Stimulated activated CD4-positive, alpha-beta T cell treated with anti-CD3 and anti-CD28 coated beads, Interleukin-12 subunit alpha, Interleukin-12 subunit beta, amount 100 ng/mL, for 24 hours (primary cell): ENCODE data around the gene ACSL5.
"Not testable (repeated sequence)": the region's sequence is repeated elsewhere in the genome, so short reads cannot be mapped to it uniquely, and the experiment has no call there.

ENCODE experiments used
- DNase-seq, 2 experiments: peaks; one replicate each; pipeline ENCODE4 v3.0.0-alpha.2; 2020; ENCODE audit warnings: low read depth in 2 of 2

Gene ACSL5

DNA sequence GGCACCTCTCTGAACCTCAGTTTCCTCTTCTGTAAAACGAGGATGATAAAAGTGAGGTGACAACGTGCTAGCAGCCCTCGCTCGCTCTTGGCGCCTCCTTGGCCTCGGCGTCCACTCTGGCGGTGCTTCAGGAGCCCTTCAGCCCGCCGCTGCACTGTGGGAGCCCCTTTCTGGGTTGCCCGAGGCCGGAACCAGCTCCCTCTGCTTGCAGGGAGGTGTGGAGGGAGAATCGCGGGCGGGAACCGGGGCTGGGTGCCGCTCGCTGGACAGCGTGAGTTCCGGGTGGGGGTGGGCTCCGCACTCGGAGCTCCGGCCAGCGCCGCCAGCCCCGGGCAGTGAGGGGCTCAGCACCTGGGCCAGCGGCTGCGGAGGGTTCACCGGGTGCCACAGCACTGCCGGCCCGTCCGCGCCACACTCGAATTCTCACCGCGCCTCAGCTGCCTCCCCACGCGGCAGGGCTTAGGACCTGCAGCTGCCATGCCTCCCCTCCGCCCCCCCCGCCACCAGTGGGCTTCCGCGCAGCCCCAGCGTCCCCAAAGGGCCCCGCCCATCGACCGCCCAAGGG lies 24.3 kb upstream of the ACSL5 start:
- no peak for DNase-seq

DNA sequence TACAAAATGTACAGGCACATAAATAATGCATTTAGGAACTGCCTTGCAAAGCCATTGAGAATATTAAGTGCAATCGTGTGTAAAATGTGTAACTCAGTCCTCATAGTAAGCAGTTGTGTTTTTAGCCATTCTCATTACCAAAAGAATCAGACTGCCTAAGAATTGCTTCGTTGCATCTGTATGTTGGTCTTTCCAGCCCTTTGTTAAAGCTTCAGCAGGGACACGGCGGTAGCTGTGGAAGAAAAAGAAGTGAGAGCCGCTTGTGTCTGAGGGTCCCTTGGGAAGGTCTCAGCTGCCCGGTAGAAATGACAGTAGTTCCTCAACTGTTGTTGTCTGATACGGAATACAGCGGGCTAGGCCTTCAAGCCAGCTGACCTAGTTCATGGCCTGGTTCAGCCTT lies 22.8 kb upstream of the ACSL5 start:
- DNase-seq = no peak

DNA sequence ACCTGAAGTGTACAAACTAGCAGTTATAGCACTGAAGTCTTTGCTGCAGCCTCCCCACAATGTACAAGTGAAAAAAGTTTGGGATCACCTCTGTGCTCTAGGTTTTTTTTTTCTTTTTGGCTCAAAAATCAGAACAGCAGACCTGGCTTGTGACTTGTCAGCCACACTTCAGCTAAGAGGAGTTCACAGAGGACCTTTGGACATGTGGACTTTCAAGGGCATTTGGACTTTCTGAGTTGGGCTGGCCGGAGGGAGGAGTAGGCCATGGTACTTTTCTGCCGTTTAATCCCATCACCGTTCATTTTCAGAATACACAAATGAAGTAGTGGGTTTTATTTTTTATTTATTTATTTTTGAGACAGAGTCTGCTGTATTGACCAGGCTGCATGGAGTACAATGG lies 21.9 kb upstream of the ACSL5 start:
- no peak for DNase-seq

DNA sequence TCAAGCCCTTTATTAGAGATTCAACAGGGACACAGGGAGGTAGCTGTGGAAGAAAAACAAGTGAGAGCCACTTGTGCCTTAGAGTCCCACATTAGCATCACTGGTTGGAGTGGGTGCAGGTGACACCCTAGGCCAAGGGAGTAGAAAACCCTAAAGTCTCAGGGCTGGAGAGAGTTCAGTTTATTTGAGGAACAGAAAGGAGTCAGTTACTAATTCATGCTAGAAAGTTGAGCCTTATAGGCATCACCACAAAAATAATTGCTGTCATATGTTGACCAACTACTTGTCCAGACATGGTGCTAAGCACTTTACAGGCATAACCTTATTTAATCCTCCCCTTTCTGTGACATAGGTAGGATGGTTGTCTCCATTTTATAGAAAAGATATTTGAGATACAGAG lies 20.9 kb upstream of the ACSL5 start:
- DNase-seq = no peak

DNA sequence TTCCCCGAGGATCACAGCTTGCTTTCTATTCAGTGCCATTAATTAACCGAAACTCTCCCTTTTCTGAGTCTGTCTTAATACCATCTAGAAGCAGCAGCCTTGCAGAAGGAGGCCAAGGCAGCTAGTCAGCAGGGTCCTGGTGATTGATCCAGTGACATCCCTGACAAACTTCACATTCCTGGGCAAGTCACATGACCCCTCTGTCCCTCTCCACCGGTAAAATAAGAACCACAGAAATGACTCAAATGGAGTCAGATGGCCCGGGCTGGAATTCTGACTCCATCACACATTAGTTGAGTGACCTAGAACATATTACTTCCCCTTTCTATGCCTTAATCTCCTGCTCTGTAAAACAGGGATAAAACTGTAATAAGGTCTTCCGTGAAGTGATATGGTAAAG lies 17.2 kb upstream of the ACSL5 start:
- no peak for DNase-seq

DNA sequence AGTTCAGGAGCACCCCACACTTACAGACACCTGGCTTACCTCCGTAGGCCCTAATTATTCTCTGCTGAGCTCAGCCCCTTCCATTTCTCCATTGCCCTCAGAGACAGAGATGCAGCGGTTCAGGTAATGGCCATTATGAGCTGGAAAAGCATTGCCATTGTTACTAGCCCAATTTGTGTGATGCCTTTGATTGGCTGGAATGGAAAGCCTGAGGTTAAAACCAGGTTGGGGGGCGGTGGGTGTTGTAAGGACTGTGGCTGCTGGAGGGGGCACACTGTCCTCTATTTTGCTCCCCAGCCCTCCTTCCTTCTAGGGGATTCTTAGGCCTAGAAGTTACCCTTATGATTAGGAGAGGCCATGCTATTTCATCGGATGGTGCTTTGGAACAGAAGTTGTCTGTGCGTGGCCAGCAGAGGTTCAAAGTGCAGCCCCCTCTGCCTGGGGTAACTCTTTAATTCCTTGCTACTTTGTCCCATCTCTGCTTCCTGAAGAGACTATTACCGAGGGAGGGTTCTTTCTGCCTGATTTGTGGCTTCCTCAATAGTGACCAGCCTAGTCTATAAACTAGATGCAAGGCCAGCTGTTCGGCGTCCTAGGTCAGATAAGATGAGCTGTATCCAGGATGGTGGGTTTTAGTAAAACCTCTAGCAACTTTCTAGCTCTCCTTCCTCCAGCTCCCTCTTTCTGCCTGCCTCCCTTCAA lies 14.2 kb upstream of the ACSL5 start:
- no peak for DNase-seq

DNA sequence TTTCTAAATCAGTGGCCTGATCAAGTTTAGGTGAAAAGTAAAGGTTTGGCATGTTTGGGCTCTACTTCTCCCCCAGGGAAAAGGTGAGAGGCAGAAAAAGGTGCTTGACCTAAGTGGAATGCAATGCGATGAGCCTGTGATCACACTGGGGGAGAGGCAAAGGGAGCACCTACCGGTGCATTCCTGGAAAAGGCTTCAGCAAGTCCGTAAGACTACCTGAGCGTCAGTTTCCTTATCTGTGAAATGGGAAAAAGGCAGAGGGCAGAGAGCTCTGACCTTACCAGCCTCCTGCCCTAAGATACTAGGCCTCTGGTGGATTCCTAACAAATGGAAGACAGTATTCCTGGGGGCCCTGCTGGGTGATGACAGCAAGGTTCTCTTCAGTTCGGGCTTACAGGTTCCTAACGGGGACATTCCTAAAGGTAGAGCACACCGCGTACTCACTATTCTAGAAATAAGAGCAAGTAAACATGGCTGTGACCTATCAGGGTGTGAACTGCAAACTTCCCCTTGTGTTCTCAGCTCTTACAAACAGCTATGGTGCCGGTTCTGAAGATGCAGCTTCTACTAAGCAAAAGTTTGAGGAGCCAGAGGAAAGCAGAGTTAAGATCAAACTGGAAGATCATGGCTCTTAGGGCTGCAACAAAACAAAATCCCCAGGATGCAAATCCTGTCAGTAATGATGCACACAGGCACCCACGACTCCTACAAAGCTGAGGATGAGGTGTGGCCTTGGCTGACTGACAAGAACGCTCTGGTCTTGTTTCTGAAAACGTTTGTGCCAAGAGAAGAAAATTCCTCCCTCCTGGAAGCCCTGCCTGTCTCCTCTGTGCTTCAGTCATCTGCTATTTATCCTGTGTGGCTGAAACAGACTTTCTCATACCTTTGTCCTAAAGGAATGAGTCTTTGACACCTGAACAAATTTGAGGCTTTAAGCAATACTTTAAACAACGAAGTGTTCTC lies 13.3 kb upstream of the ACSL5 start:
- DNase-seq = no peak

DNA sequence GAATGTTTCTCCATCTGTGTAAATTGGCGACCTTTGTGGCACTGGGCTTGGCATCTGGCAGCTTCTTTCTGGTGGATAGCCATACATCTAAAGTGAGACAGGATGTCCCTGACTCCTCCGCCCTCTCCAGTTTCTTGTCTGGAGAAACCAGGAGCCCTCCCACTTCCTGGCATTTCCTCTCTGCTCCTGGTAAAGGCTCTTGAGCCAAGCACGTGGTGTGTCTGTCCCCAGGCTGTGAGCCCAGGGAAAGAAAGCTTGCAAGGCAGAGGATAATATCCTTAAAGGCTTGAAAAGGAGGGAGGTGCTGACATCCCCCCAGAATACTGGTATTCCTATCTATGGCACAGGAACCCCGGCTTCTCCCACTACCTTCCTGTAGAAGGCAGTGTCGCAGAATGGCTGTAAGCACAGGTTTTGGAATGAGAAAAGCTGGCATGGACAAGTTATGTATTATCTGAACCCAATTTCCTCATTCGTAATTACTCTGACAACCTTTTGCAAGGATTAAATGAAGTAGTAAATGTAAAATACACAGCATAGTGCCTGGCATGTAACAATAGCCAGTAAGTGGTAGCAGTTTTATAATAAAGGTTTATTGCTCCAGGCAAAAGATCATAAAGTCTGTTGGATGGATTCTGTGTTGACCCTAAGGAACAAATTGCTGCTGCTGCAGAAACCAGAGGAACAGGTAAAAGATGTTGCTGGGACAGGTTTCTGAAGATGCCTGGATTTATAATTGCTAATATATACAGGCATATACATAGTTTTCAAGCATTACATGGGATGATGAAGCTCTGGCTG lies 11.8 kb upstream of the ACSL5 start:
- no peak for DNase-seq

DNA sequence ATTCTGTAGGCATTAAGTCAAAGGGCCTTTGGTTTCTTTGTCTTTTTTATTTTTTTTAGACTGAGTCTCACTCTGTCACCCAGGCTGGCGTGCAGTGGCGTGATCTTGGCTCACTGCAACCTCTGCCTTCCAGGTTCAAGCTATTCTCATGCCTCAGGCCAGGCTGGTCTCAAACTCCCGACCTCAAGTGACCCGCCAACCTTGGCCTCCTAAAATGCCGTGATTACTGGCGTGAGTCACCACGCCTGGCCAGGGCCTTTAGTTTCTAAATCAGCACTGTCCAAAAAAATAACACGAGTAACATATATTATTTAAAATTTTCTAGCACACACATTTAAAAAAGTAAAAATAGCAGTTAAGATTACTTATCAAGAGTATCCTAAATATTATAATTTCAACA lies 11.1 kb upstream of the ACSL5 start:
- no peak for DNase-seq

DNA sequence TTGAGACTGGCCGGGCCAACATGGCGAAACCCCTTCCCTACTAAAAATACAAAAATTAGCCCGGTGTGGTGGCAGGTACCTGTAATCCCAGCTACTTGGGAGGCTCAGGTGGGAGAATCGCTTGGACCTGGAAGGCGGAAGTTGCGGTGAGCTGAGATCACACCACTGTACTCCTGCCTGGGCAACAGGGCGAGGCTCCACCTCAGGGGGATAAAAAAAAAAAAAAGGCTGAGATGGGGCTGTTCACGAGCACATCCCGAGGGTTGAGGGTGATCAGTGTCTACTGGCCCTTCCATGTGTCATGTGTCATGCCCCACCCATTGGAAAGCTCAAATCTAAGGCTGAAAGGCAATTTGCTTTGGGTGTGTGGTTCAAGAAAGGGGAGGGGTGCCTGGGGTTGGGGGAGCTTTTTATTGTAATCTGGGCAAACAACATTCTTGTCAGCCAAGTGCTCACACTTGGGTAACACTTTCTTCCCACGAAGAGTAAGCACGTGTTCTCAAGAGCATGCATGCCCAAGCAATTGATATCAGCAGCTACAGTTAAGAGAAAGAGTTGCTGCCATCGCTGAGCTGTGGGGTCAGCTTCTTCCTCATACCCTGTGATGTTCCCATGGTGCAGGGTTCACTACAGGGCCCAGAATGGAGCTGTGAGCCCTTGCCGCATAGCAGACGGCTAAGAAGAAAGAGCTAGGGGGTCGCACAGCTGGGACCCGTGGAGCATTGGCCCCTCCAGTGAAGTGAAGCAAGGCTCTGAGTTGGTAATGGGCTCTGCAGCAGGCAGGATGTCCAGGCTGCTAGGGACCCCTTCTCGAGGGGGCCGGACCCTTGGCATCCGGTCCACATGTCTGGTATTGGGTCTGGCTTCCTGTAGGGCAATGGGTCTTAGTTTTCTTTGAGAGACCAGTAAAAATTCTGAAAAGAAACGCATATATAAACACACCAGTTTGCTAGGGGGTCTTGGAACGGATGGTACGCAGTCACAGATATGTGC lies 9.9 kb upstream of the ACSL5 start:
- no peak for DNase-seq

DNA sequence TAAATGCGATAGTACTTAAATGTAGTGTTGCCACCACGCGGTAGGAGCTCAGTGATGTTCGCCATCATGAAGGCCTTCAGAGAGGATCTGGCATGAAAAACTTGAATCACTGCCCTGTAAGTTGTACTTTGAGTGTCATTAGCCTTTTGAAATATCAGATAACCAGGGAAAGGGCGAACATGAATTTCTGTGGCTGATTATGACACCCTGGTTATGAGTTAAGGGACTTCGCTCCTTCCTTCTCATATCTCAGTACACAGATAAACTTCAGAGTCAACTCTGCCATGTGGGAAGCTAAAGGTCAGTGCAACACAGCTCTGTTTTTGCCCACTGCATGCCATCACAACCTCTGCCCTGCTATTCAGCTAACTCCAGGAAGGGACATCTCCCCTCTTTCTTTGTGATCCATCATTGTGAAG lies 8.9 kb upstream of the ACSL5 start:
- DNase-seq = no peak

DNA sequence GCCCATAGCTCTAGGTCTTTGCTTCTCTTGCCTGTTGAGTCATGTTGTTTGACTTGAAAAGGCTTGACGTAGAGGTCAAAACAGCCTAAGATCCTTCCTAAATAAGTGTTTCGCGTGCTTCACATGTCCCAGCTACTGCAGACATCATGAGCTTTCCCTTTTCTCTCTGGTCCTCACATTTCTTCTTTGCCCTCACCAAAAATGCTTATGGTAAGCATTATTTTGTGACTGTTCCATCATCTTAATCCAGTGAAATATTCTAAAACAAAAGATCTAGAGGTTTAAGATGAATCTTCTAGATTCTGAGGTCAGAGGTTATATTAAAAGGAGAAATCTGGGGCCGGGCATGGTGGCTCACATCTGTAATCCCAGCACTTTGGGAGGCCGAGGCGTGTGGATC lies 8.5 kb upstream of the ACSL5 start:
- no peak for DNase-seq

DNA sequence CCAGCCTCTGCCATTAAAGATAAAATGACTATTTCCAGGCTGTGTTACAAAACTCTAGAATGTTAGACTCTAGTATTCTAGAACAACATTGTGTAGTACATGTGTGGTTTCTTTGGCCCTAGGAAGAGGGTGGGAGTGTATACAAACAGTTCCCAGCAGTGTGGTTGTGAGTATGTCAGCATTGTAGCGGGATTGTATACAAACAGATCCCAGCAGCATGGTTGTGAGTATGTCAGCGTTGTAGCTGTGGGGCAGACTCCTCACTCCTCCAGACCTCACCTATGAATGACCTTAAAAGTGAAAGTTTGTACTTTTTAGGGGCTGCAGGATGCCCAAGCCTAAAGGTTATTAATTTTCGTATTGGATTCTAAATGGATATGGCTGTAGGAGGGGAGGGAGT lies 6.9 kb upstream of the ACSL5 start:
- DNase-seq = no peak

DNA sequence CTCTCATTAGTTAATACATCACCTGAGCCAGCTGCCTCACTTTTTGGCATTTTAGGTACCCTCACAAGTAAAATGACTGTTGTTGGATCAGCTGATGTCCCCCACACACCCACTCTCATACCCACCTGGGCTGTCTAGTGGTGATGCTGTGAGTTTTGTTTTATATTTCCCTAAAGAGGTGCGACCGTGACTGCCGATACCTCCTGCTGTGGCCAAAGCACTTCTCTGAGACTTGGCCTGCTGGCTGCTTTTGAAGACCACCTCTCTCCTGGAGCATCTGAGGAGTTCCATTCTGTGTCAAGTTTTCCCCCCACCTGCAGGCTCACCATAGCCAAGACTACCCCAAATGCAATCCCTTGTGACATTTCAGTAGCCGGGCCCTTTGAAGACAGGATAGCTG lies 6.4 kb upstream of the ACSL5 start:
- no peak for DNase-seq

DNA sequence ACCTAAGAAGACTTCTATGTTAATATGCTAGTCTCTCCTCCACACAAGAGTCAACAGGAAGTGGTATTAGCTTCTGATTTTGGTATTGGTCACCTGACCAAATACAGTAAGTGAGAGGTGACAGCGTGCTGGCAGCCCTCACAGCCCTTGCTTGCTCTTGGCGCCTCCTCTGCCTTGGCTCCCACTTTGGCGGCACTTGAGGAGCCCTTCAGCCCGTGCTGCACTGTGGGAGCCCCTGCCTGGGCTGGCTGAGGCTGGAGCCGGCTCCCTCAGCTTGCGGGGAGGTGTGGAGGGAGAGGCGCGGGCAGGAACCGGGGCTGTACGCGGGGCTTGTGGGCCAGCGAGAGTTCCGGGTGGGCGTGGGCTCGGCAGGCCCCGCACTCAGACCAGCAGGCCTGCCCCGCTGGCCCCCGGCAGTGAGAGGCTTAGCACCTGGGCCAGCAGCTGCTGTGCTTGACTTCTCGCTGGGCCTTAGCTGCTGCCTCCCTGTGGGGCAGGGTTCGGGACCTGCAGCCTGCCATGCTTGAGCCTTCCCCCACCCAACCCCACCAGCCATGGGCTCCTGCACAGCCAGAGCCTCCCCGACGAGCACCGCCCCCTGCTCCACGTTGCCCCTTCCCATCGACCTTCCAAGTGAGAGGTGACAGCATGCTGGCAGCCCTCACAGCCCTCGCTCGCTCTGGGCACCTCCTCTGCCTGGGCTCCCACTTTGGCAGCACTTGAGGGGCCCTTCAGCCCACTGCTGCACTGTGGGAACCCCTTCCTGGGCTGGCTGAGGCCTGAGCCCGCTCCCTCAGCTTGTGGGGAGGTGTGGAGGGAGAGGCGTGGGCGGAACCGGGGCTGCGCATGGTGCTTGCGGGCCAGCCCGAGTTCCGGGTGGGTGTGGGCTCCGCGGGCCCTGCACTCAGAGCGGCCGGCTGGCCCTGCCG lies 4.2 kb upstream of the ACSL5 start:
- no peak for DNase-seq

DNA sequence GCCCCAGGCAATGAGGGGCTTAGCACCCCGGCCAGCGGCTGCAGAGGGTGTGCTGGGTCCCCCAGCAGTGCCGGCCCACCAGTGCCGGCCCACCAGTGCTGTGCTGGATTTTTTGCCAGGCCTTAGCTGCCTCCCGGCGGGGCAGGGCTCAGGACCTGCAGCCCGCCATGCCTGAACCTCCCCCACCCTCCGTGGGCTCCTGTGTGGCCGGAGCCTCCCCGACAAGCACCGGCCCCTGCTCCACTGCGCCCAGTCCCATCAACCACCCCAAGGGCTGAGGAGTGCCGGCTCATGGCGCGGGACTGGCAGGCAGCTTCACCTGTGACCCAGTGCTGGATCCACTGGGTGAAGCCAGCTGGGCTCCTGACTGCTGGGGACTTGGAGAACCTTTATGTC lies 3.5 kb upstream of the ACSL5 start:
- no peak for DNase-seq

DNA sequence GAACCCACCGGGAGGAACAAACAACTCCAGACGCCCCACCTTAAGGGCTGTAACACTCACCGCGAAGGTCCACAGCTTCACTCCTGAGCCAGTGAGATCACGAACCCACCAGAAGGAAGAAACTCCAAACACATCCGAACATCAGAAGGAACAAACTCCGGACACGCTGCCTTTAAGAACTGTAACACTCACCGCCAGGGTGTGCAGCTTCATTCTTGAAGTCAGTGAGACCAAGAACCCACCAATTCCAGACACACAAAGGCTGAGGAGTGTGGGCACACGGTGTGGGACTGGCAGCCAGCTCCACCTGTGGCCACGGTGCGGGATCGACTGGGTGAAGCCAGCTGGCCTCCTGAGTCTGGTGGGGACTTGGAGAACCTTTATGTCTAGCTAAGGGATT lies 2.6 kb upstream of the ACSL5 start:
- not testable (repeated sequence) for DNase-seq

DNA sequence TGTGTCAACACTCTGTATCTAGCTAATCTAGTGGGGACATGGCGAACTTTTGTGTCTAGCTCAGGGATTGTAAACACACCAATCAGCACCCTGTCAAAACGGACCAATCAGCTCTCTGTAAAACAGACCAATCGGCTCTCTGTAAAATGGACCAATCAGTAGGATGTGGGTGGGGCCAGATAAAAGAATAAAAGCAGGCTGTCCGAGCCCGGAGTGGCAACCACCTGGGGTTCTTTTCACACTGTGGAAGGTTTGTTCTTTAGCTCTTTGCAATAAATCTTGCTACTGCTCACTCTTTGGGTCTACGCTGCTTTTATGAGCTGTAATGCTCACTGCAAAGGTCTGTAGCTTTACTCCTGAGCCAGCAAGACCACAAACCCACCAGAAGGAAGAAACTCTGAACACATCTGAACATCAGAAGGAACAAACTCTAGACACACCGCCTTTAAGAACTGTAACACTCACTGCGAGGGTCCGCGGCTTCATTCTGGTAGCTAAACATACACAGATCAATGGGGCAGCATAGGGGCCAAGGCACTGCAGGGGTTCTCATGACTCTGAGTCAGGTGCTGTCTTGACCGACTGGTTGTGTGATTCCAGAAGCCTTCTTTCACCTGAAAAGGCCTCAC lies 1.6 kb upstream of the ACSL5 start:
- DNase-seq = not testable (repeated sequence)
